GM19043 (cell line): ENCODE results near the gene CDH23.

Experiments
- ATAC-seq: cut with Tn5 transposase; IDR thresholded peaks from one replicate; pipeline ENCODE4 v1.9.1; 2021; ENCODE audit warnings: low read depth; ENCODE audit not compliant: unreplicated experiment

CDH23 gene

GRCh38 chr10:71531485-71532446 lies 135.0 kb downstream of the CDH23 start:
- no peak for ATAC-seq

- no peak for ATAC-seq
Measured at GRCh38 chr10:71532878-71533277, 136.2 kb downstream of the CDH23 start.

- no peak for ATAC-seq
Measured at GRCh38 chr10:71533936-71534335, 137.2 kb downstream of the CDH23 start.

GRCh38 chr10:71534568-71535194 lies 138.0 kb downstream of the CDH23 start:
- ATAC-seq, result no peak

- ATAC-seq, result no peak
Measured at GRCh38 chr10:71536332-71536731, 139.6 kb downstream of the CDH23 start.

GRCh38 chr10:71537125-71537524 lies 140.4 kb downstream of the CDH23 start:
- ATAC-seq, result no peak

- no peak for ATAC-seq
Measured at GRCh38 chr10:71537681-71538080, 141.0 kb downstream of the CDH23 start.

GRCh38 chr10:71538608-71539260 lies 142.0 kb downstream of the CDH23 start:
- no peak for ATAC-seq

- ATAC-seq, result no peak
Measured at GRCh38 chr10:71539442-71540118, 142.9 kb downstream of the CDH23 start.

GRCh38 chr10:71542478-71542877 lies 145.8 kb downstream of the CDH23 start:
- no peak for ATAC-seq

- no peak for ATAC-seq
Measured at GRCh38 chr10:71543608-71544170, 147.0 kb downstream of the CDH23 start.

GRCh38 chr10:71545001-71545400 lies 148.3 kb downstream of the CDH23 start:
- no peak for ATAC-seq

- no peak for ATAC-seq
Measured at GRCh38 chr10:71546220-71546619, 149.5 kb downstream of the CDH23 start.

- no peak for ATAC-seq
Measured at GRCh38 chr10:71547312-71547711, 150.6 kb downstream of the CDH23 start.

GRCh38 chr10:71547876-71548846 lies 151.4 kb downstream of the CDH23 start:
- no peak for ATAC-seq

- no peak for ATAC-seq
Measured at GRCh38 chr10:71549766-71550533, 153.2 kb downstream of the CDH23 start.

GRCh38 chr10:71550628-71551027 lies 153.9 kb downstream of the CDH23 start:
- ATAC-seq, result no peak

GRCh38 chr10:71551970-71552369 lies 155.2 kb downstream of the CDH23 start:
- no peak for ATAC-seq

- no peak for ATAC-seq
Measured at GRCh38 chr10:71553432-71553831, 156.7 kb downstream of the CDH23 start.
